Measurements from ENCODE around the gene MREG.

MREG gene

GRCh38 chr2:215915441-215915840, 97.9 kb downstream of the MREG start:
- no peaks in the 10 kb centered on the region for H3K9me3 ChIP-seq (ENCODE audit: control insufficient read depth, insufficient read depth, low read depth, low read length)
- ChIA-PET CTCF (no interaction called here), POLR2A (no interaction called here)
- no peaks in the 10 kb centered on the region for H3K4me1 ChIP-seq (ENCODE audit: control insufficient read depth, insufficient read depth, low read length)
- H3K36me3 ChIP-seq (ENCODE audit: control insufficient read depth in 2 of 2, insufficient read depth in 1 of 2, low read length in 2 of 2): no peaks in the 10 kb centered on the region
- no peak overlapping the region for H3K4me3 ChIP-seq (ENCODE audit: low read depth, low read length)
- no peak overlapping the region for H3K27ac ChIP-seq (ENCODE audit: extremely low read depth, low read depth, low read length)
- TF ChIP-seq ZNF302 (tag by site-specific recombination; IDR thresholded peaks at IDR 0.05; ENCODE audit: low read depth) (no peak), ZSCAN16 (tag by site-specific recombination; IDR thresholded peaks at IDR 0.05) (no peak), ZNF274 (IDR thresholded peaks at IDR 0.05; ENCODE audit: low read length) (no peak), ZNF274 (tag by site-specific recombination; IDR thresholded peaks at IDR 0.05; ENCODE audit: borderline replicate concordance) (no peak), ZNF19 (tag by site-specific recombination; IDR thresholded peaks at IDR 0.05; ENCODE audit: low read depth) (no peak), ZNF433 (tag by site-specific recombination; IDR thresholded peaks at IDR 0.05; ENCODE audit: low read depth) (no peak), ZNF335 (tag by site-specific recombination; conservative IDR thresholded peaks at IDR 0.05) (no peak), ZFP41 (tag by site-specific recombination; IDR thresholded peaks at IDR 0.05; ENCODE audit: borderline replicate concordance) (no peak), REST (tag by site-specific recombination; IDR thresholded peaks at IDR 0.05) (no peak), MZF1 (tag by site-specific recombination; IDR thresholded peaks at IDR 0.05; ENCODE audit: borderline replicate concordance) (no peak), ZNF157 (tag by site-specific recombination; IDR thresholded peaks at IDR 0.05) (no peak)

GRCh38 chr2:215914777-215915165, 98.6 kb downstream of the MREG start:
- no peaks in the 10 kb centered on the region for H3K9me3 ChIP-seq (ENCODE audit: control insufficient read depth, insufficient read depth, low read depth, low read length)

GRCh38 chr2:215914054-215914776, 99.1 kb downstream of the MREG start:
- Histone ChIP-seq H3K4me3 (ENCODE audit: low read depth, low read length) (no peak overlapping the region), H3K4me1 (ENCODE audit: control insufficient read depth, insufficient read depth, low read length) (no peaks in the 10 kb centered on the region), H3K9me3 (ENCODE audit: control insufficient read depth, insufficient read depth, low read depth, low read length) (no peaks in the 10 kb centered on the region), H3K27ac (ENCODE audit: extremely low read depth, low read depth, low read length) (no peak overlapping the region), H3K36me3 (ENCODE audit: control insufficient read depth in 2 of 2, insufficient read depth in 1 of 2, low read length in 2 of 2) (no peaks in the 10 kb centered on the region)
- POLR2A ChIA-PET: interaction anchor here (0.7 kb wide), 1 partner anchor 44 kb away, joined by 4 read pairs; no protein-coding TSS in a partner anchor
- CTCF ChIA-PET: interaction anchor here (0.6 kb wide), 1 partner anchor 18 kb away, joined by 3 read pairs; no protein-coding TSS in a partner anchor
- TF ChIP-seq MYNN (tag by site-specific recombination; IDR thresholded peaks at IDR 0.05; ENCODE audit: borderline replicate concordance) (no peak), ZNF280C (tag by site-specific recombination; IDR thresholded peaks at IDR 0.05) (no peak), ZSCAN5A (tag by site-specific recombination; IDR thresholded peaks at IDR 0.05) (no peak), ZNF335 (tag by site-specific recombination; conservative IDR thresholded peaks at IDR 0.05) (no peak), ZBTB8A (tag by site-specific recombination; IDR thresholded peaks at IDR 0.05) (no peak), ZNF169 (tag by site-specific recombination; IDR thresholded peaks at IDR 0.05) (no peak)

More at GRCh38 chr2:215914777-215915165, 98.6 kb downstream of the MREG start:
- TF ChIP-seq CTCF (tag by site-specific recombination; IDR thresholded peaks at IDR 0.05) (no peak), ZNF677 (tag by site-specific recombination; IDR thresholded peaks at IDR 0.05) (no peak), IKZF3 (tag by site-specific recombination; IDR thresholded peaks at IDR 0.05) (no peak)
- CTCF ChIA-PET: no interaction called here
- H3K4me3 ChIP-seq (ENCODE audit: low read depth, low read length): no peak overlapping the region
- no peaks in the 10 kb centered on the region for H3K36me3 ChIP-seq (ENCODE audit: control insufficient read depth in 2 of 2, insufficient read depth in 1 of 2, low read length in 2 of 2)
- H3K27ac ChIP-seq (ENCODE audit: extremely low read depth, low read depth, low read length): no peak overlapping the region
- H3K4me1 ChIP-seq (ENCODE audit: control insufficient read depth, insufficient read depth, low read length): no peaks in the 10 kb centered on the region
- POLR2A ChIA-PET: no interaction called here

All from HEK293 (cell line).